Neutrophil (primary cell): ENCODE measurements around the gene C1QA.

ENCODE experiments used
- H3K27ac ChIP-seq: fragments of 200-600 bp; sonication (generic); 2 replicates; pipeline ENCODE4 v1.5.1; 2016; ENCODE audit warnings: mild to moderate bottlenecking, moderate library complexity
- H3K27me3 ChIP-seq: fragments of 200-600 bp; sonication (generic); 2 replicates; pipeline ENCODE4 v1.6.0; 2016; ENCODE audit warnings: mild to moderate bottlenecking
- H3K36me3 ChIP-seq: fragments of 200-600 bp; sonication (generic); 2 replicates; pipeline ENCODE4 v1.5.1; 2017
- H3K4me1 ChIP-seq, 2 experiments: fragments of 200-600 bp in 1 of 2; sonication (generic) in 1 of 2; 1 replicate in 1 of 2; 2 replicates in 1 of 2; pipeline versions ENCODE4 v1.5.1 to v1.6.1; 2013 to 2016; ENCODE audit warnings: low read depth in 1 of 2, low read length in 1 of 2, mild to moderate bottlenecking in 1 of 2, moderate library complexity in 1 of 2; ENCODE audit not compliant: control insufficient read depth in 1 of 2, insufficient read depth in 1 of 2
- H3K4me3 ChIP-seq, 2 experiments: fragments of 200-600 bp in 1 of 2; sonication (generic) in 1 of 2; 1 replicate in 1 of 2; 2 replicates in 1 of 2; pipeline ENCODE4 v1.5.1; 2013 to 2016; ENCODE audit warnings: low read depth in 1 of 2, low read length in 1 of 2, mild to moderate bottlenecking in 1 of 2, moderate library complexity in 1 of 2
- H3K9me3 ChIP-seq: fragments of 200-600 bp; sonication (generic); 2 replicates; pipeline ENCODE4 v1.5.1; 2016
- CTCF ChIP-seq: fragments of 200-600 bp; sonication (generic); IDR thresholded peaks from 2 replicates; pipeline ENCODE4 v1.5.1; 2016; ENCODE audit warnings: antibody characterized with exemption

Gene C1QA

GRCh38 chr1:22636353-22636752, at the start of gene C1QA:
C1QA (plus strand) TSS chr1:22636628; CDS start chr1:22637617, 989 bp downstream.
- no peaks in the 10 kb centered on the region for H3K4me1 ChIP-seq
- no peaks in the 10 kb centered on the region for H3K36me3 ChIP-seq
- no peak for TF ChIP-seq CTCF
- H3K9me3 ChIP-seq: no peaks in the 10 kb centered on the region
- H3K4me3 ChIP-seq: no peak within 1 kb of the TSS
- H3K27ac ChIP-seq: no peak within 1 kb of the TSS
- H3K27me3 ChIP-seq: peaks cover 16% of the 10 kb centered on the region

- Histone ChIP-seq H3K9me3 (no peaks in the 10 kb centered on the region), H3K4me3 (no peak overlapping the region), H3K27ac (no peak overlapping the region), H3K36me3 (no peaks in the 10 kb centered on the region), H3K4me1 (no peaks in the 10 kb centered on the region), H3K27me3 (peaks cover 11% of the 10 kb centered on the region)
- TF ChIP-seq CTCF: no peak
Observed at GRCh38 chr1:22587247-22587646, 49.2 kb upstream of the C1QA start.

- no peaks in the 10 kb centered on the region for H3K36me3 ChIP-seq
- no peaks in the 10 kb centered on the region for H3K9me3 ChIP-seq
- TF ChIP-seq CTCF: no peak
- H3K27me3 ChIP-seq: peaks cover 29% of the 10 kb centered on the region
- no peak overlapping the region for H3K4me3 ChIP-seq
- no peak overlapping the region for H3K27ac ChIP-seq
- no peaks in the 10 kb centered on the region for H3K4me1 ChIP-seq
Observed at GRCh38 chr1:22588899-22589422, 47.5 kb upstream of the C1QA start.

GRCh38 chr1:22591576-22591975, 44.9 kb upstream of the C1QA start:
- H3K27me3 ChIP-seq: peaks cover 42% of the 10 kb centered on the region
- H3K27ac ChIP-seq: no peak overlapping the region
- H3K4me1 ChIP-seq: no peaks in the 10 kb centered on the region
- TF ChIP-seq CTCF: no peak
- no peaks in the 10 kb centered on the region for H3K36me3 ChIP-seq
- no peak overlapping the region for H3K4me3 ChIP-seq
- no peaks in the 10 kb centered on the region for H3K9me3 ChIP-seq

GRCh38 chr1:22592051-22592450, 44.4 kb upstream of the C1QA start:
- Histone ChIP-seq H3K27me3 (peaks cover 42% of the 10 kb centered on the region), H3K36me3 (no peaks in the 10 kb centered on the region), H3K27ac (no peak overlapping the region), H3K4me1 (no peaks in the 10 kb centered on the region), H3K4me3 (no peak overlapping the region), H3K9me3 (no peaks in the 10 kb centered on the region)
- no peak for TF ChIP-seq CTCF
